GM19395 (cell line): ENCODE data around the gene GALNT12.

Source experiments
- ATAC-seq: cut with Tn5 transposase; IDR thresholded peaks from one replicate; pipeline ENCODE4 v1.9.1; 2021; ENCODE audit warnings: mild to moderate bottlenecking, moderate library complexity; ENCODE audit not compliant: unreplicated experiment

GALNT12 gene, protein sequence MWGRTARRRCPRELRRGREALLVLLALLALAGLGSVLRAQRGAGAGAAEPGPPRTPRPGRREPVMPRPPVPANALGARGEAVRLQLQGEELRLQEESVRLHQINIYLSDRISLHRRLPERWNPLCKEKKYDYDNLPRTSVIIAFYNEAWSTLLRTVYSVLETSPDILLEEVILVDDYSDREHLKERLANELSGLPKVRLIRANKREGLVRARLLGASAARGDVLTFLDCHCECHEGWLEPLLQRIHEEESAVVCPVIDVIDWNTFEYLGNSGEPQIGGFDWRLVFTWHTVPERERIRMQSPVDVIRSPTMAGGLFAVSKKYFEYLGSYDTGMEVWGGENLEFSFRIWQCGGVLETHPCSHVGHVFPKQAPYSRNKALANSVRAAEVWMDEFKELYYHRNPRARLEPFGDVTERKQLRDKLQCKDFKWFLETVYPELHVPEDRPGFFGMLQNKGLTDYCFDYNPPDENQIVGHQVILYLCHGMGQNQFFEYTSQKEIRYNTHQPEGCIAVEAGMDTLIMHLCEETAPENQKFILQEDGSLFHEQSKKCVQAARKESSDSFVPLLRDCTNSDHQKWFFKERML

GRCh38 chr9:98807070-98807813 is at the start of gene GALNT12:
Gene GALNT12, plus strand, starts transcription at chr9:98807670. Its CDS starts 29 bp downstream, at chr9:98807699.
- peak; percentile 47 for ATAC-seq

GRCh38 chr9:98760231-98760630 is 47.2 kb upstream of the GALNT12 start:
- no peak for ATAC-seq

GRCh38 chr9:98763986-98764745 is 43.3 kb upstream of the GALNT12 start:
- ATAC-seq = no peak

DNA sequence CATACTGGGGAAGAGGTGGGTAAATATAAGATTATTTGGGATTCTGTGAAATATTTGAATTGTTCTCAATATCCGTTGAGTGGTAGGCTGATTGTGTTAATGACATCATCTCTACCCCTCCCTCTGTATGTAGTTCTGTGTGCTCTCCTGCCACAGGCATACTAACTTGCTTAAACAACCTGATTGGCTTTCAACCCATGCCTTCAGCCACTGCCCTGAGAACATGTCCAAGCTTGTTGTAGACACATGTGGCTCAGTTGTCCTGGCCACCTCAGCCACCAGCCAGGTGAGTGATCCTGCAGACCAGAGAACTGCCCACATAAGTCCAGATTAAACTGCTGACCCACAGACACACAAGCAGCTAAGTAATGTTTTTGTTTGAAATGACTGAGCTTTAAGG is 42.2 kb upstream of the GALNT12 start:
- ATAC-seq = no peak

GRCh38 chr9:98766586-98766985 is 40.9 kb upstream of the GALNT12 start:
- ATAC-seq = no peak

- no peak for ATAC-seq
These were observed 40.3 kb upstream of the GALNT12 start for GRCh38 chr9:98767196-98767595.

GRCh38 chr9:98767915-98768314 is 39.6 kb upstream of the GALNT12 start:
- no peak for ATAC-seq

GRCh38 chr9:98768344-98768743 is 39.1 kb upstream of the GALNT12 start:
- ATAC-seq = no peak

GRCh38 chr9:98770717-98771116 is 36.8 kb upstream of the GALNT12 start:
- no peak for ATAC-seq

DNA sequence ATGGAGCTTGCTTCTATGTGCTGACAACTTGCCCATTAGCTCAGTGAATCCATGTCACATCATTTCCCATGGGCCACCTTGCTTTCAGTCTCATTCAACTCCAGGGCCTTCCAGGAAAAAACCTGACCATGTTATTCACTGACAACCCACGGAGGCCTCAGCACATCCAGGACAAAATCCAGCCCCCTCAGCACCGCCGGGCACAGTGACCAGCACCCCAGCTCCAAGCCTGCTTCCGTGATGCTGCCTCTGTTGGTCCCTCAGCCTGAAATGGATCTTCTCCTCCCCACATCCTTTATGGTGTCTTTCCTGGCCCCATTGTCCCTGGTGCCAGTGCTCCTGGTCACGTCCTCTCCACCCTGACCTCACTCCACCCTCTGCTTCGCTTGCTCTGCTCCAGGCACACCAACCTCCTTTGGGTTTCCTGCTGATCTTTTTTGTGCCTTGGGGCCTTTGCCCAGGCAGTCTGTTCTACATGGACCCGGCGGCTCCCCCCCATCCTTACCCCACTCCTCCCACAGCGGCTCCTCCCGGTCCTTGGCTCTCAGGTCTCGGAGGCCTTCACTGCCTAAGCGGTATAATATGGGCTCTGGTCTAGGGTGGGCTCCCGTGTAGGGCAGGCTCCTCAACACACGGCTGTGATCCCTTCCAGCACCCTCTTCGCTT is 36.1 kb upstream of the GALNT12 start:
- no peak for ATAC-seq

DNA sequence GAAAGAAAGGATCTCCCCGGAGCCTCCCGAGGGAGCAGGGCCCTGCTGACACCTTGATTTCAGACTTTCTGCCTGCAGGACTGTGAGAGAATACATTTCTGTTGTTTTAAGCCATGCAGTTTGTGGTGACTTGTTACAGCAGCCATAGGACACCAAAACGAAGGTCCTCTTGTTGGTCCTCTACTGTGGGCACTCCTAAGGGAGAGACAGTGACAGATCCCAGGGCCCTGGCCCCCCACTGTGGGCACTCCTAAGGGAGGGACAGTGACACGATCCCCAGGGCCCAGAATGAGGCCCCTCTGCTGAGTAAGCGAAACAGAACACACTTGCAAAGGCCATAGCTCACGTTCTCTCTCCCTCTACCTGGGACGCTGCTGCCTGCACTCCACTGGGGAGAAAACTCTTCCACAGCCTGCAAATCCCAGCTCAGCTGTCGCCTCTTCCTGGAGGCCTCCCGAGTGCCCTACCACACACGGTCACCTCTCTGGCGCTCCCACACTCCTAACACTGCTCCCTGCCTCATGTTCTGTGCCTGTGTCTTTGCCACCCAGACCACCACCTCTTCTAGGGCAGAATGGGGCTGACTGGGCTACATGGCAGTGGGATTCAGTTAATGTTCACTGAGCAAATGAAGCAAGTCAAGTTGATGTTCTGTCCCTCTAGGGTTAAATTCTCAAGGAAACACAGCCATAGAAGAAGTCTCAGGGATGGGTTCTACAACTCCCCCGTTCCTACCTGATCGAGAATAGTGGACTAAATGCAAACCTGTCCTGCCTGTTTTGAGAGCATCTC is 34.9 kb upstream of the GALNT12 start:
- no peak for ATAC-seq

DNA sequence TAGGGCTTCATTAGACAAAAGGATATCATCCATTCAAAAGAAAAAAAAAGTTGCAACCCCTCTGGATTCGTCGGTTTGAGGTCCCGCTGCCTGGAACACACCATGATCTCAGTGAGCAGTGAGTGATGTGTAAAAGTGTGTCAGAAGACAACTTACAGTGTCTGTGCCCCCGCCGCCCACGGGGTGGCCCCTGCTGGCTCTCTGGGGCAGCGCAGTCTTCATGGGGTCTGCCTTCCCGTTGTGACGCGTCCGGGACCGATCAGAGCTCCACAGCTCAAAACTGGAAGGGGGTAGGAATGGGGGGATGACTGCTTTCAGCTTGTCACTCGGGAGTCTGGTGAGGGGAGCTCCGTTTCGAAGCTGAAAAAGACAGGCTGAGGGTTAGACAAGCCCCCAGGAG is 33.7 kb upstream of the GALNT12 start:
- no peak for ATAC-seq

DNA sequence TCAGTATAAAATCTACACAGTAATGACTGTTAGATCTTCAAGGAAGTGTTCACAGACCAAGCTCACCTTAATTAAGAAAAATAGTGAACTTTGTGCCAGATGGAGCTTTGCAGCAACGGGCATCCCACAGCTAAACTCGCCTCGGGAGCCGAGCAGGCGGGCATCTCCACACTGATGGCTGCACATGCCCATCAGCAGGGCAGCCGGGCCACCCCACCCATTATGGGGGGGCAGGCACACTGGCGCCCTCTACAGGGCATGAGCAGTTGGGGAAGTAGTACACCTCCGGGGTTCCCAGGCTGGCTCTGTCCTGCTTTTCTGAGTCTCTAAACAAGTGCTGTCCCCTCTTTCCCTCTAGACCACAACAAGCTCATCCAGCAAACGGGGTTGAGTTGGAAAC is 32.7 kb upstream of the GALNT12 start:
- ATAC-seq = no peak

GRCh38 chr9:98775831-98776441 is 31.5 kb upstream of the GALNT12 start:
- ATAC-seq = no peak

DNA sequence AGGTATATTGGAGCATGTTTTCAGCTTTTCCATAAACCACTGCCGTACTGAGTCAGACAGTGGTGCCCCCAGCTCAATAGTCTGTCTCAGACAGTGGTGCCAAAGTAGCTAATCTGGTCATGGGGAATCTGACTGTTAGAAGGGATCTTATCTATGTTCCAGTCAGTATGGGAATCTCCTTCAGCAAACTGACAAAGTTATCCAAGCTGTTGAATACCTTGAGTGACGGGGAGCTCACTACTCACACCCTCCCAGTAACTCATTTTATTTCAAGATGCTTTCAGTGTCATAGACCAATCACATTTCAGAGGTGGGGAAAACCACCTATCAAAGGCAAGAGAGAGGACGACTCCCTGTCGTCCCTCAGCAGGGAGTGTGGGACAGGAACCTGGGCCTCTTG is 29.9 kb upstream of the GALNT12 start:
- no peak for ATAC-seq

- ATAC-seq = no peak
These were observed 29.2 kb upstream of the GALNT12 start for GRCh38 chr9:98778251-98778650.

- no peak for ATAC-seq
These were observed 28.5 kb upstream of the GALNT12 start for GRCh38 chr9:98778711-98779530.

DNA sequence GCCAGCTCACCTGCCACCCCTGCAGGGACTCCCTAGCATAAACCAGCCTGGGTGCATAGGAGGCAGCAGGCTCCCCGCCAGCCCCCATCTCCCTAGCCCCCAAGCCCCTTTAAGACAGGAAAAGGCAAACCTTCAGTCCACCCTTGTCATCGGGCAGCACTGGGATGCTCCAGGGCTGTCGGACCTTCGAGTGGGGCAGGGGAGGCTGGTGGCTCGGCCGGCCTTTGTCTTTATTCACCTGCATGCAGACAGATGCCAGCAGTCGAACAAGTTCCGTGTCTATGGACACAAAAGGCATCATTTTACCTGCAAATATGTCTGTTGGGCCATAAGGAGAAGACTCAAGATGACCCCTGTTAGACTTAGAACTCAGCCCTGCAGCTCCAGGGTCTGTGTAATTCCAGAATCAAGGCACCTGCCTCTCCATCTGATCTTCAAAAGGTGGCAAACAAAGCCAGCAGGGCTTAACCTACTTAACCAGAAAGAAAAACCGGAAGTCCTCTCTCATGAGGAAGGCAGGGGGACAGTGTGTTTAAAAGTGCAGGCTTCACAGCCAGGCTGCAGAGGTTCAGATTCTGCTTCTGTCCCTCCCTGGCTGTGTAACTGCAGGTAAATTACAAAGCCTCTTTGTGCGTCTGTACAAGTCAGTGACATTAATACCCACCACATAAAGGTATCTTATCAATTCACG is 27.3 kb upstream of the GALNT12 start:
- no peak for ATAC-seq
